SK-N-MC (cell line): Measurements from ENCODE around the gene CFAP251.

Experiments used
- EZH2 ChIP-seq: fragments of 200-600 bp; sonication (generic); IDR thresholded peaks from one replicate; pipeline ENCODE4 v1.6.1; 2017; ENCODE audit warnings: antibody characterized with exemption
- POLR2AphosphoS5 ChIP-seq: IDR thresholded peaks from 2 replicates; pipeline ENCODE4 v1.6.1; 2012; ENCODE audit warnings: mild to moderate bottlenecking, low read depth, low read length, borderline replicate concordance

DNA sequence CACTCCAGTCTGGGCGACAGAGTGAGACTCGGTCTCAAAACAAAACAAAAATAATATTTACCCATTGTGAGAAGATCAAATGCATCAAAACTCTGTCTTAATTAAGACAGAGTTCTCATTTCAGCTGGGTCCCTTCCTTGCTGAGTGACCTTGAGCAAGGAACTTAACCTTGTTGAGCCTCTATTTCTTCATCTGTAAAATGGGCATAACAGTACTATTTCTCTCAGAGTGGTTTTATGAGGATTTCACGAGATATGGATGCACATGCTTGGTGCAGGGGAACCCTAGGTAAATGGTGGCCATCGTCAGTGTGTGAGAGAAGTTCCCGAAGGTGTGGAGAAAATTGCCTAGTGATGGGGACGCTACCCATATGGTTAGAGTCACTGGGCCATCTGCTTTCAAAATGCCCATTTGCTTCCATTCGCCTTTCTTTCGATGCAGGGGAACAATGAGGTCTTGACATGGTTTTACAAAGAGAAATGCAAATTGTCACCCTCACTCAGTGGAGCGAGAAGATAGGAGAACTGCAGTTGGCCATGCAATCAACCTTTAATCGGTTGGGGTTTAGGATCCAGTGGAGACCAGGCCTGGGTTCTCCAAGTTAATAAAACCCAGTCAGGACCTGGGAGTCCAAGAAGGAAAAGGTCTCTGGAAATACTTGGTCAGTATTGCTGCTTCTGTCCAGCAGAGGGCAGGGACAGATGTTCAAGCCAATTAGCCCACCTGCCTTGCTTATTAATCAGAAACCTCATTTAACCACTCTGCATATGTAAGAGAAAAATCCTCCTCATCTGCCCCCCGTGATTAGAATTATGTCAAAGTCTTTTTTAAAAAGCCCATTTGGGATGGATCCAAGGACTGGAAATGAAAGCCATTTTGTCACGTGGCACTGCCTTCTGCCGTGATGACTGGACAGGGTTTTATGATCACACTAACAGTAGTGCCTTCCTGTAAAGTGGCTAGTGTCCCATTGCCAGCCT is 37.2 kb downstream of the CFAP251 start:
- TF ChIP-seq POLR2AphosphoS5 = no peak
- TF ChIP-seq EZH2 = no peak
